Activated CD4-positive, alpha-beta T cell treated with anti-CD3 and anti-CD28 coated beads, Interleukin-2, amount 50 U/mL, for 4 hours (primary cell): ENCODE results near the gene CORO6.
A peak's percentile ranks its signal among the peaks of the same experiment; 100 is the strongest.

Source experiments
- DNase-seq, 2 experiments: peaks; one replicate each; pipeline ENCODE4 v3.0.0-alpha.2; 2020

CORO6 gene

GRCh38 chr17:29612404-29613280 is 10.1 kb downstream of the CORO6 start:
- DNase-seq, result no peak

- no peak for DNase-seq
Measured at GRCh38 chr17:29612094-29612403, 10.7 kb downstream of the CORO6 start.

- no peak for DNase-seq
Measured at GRCh38 chr17:29611351-29612093, 11.2 kb downstream of the CORO6 start.

GRCh38 chr17:29610395-29610794 is 12.3 kb downstream of the CORO6 start:
- DNase-seq, result no peak

GRCh38 chr17:29608986-29609385 is 13.7 kb downstream of the CORO6 start:
- no peak for DNase-seq

GRCh38 chr17:29607557-29608195 is 15.0 kb downstream of the CORO6 start:
- DNase-seq, result no peak

GRCh38 chr17:29603109-29603674 is 19.5 kb downstream of the CORO6 start:
- DNase-seq, result no peak

- DNase-seq, result no peak
Measured at GRCh38 chr17:29597361-29598172, 25.1 kb downstream of the CORO6 start.

- DNase-seq, result no peak
Measured at GRCh38 chr17:29596811-29597210, 25.9 kb downstream of the CORO6 start.

- no peak for DNase-seq
Measured at GRCh38 chr17:29595943-29596774, 26.6 kb downstream of the CORO6 start.

- no peak for DNase-seq
Measured at GRCh38 chr17:29595107-29595942, 27.4 kb downstream of the CORO6 start.

- no peak for DNase-seq
Measured at GRCh38 chr17:29594519-29595090, 28.1 kb downstream of the CORO6 start.

GRCh38 chr17:29593591-29594518 is 28.9 kb downstream of the CORO6 start:
- no peak for DNase-seq

GRCh38 chr17:29592850-29593551 is 29.7 kb downstream of the CORO6 start, which contains the start of gene ANKRD13B:
TSS of gene ANKRD13B (plus strand) at chr17:29593132. CDS start at chr17:29593622, 490 bp downstream.
- no peak for DNase-seq

- peak; percentile 65 to 70 for DNase-seq
Measured at GRCh38 chr17:29591737-29592608, 30.7 kb downstream of the CORO6 start.

- peak in 1 of 2 experiments; percentile 38 for DNase-seq
Measured at GRCh38 chr17:29591146-29591736, 31.5 kb downstream of the CORO6 start.
